HG03575 (cell line): ENCODE data around the gene TENM3.

Experiments used
- ATAC-seq: cut with Tn5 transposase; IDR thresholded peaks from one replicate; pipeline ENCODE4 v1.9.1; 2021; ENCODE audit not compliant: unreplicated experiment, insufficient number of reproducible peaks, low FRiP score; ENCODE audit errors: extremely low read depth

The TENM3 gene

DNA sequence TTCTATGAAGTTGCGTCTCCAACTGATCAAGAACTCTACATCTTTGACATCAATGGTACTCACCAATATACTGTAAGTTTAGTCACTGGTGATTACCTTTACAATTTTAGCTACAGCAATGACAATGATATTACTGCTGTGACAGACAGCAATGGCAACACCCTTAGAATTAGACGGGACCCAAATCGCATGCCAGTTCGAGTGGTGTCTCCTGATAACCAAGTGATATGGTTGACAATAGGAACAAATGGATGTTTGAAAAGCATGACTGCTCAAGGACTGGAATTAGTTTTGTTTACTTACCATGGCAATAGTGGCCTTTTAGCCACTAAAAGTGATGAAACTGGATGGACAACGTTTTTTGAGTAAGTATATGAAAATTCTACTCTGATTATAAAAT lies 511.7 kb downstream of the TENM3 start:
- ATAC-seq = no peak

DNA sequence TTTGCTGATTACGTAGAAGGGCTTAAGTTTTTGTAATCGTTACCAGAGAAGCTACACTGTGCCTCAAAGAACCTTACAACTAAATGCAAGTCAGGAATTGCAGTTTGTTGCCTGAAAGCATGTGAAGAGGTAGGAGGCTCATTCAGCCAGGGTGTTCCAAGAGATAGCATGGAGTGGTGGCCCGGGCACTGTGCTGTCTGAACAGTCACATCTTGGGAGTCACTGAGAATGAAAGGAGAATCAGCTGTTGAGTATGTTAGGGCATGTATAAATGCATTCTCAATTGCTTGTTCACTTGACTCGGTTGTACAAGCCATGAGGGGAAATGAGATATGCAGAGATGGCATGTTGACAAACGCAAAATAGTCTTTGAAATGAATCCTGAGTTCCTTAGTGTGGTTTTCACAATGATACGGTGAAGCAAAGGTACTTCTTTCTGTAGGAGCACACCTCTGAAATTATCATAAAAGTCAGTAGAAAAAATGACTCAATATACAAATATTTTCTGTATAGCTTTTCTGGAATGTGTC lies 513.0 kb downstream of the TENM3 start:
- no peak for ATAC-seq

DNA sequence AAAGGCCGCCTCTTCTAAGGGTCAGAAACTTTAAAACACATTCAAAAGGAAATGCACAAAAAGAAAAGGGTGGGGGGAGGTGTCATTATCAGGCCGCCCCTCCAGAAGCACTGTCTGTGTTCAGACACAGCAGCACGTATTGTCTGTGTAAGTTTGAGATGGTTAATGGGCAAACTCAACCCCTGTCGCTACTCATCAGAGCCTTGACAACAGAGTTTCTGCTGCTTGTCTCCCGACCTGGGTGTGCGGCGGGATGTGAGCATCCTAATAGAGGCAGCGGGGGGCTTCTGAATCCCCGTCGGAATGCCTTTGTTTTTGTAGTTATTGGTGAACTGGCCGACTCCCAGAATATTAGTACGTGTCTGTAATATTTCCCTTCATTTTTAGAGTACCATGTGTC lies 515.1 kb downstream of the TENM3 start:
- ATAC-seq = no peak

DNA sequence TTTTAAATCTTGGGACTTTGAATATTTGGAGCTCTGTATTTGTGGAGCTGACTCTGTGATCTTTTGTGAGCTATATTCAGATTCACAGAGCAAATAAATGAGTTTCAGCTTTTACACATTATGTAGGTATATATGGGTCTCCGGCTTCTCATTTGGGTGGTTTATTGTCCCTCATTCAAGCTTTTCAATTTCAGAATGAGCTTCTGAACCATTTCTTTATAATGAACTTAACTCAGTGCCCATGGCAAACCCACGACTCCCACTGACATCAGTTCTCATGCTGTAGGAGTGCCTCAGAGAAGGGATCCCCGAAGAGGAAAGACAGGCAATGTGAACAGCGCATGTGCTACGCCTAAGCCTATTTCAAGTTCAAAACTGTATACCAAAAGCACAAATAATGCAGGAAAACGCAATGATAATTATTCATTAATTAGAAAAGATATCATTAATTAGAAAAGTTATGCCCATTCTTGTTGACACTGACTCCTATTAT lies 517.4 kb downstream of the TENM3 start:
- ATAC-seq = no peak

DNA sequence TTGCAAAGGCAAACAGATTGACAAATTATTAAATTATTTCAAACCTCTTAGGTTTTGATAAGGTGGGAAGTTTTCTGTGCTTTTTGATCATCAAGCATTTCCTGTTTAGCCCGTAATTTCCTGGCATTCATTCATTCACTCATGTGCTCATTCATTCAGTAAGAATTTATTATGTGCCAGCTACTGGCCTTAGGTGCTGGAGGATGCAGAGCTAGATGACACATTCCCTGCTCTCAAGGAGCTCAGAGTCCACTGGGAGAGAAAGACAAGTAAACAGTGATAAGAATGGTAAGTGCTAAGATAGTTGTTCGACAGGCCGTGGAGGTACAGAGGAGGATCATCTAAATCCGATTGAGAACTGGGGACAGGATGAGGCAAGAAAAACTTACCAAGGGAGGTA lies 520.9 kb downstream of the TENM3 start:
- ATAC-seq = no peak

DNA sequence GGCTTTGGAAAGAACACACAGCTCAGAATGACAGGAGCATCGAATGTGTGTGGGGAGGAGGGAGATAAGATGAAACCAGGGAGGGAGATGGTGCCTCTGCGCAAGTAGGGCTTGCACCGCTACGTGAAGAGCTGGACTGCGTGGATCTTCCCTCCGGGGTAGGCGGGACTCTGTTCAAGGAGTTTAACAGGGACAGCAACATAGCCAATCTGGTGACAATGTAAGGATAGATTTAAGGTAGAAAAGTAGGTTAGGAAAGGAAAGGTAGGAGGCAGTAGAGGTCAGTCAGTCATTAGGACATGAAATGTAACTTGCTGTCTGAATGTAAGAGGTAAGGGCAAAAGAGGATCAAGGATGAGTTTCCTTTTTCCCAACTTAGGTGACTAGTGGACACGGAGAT lies 521.4 kb downstream of the TENM3 start:
- no peak for ATAC-seq

DNA sequence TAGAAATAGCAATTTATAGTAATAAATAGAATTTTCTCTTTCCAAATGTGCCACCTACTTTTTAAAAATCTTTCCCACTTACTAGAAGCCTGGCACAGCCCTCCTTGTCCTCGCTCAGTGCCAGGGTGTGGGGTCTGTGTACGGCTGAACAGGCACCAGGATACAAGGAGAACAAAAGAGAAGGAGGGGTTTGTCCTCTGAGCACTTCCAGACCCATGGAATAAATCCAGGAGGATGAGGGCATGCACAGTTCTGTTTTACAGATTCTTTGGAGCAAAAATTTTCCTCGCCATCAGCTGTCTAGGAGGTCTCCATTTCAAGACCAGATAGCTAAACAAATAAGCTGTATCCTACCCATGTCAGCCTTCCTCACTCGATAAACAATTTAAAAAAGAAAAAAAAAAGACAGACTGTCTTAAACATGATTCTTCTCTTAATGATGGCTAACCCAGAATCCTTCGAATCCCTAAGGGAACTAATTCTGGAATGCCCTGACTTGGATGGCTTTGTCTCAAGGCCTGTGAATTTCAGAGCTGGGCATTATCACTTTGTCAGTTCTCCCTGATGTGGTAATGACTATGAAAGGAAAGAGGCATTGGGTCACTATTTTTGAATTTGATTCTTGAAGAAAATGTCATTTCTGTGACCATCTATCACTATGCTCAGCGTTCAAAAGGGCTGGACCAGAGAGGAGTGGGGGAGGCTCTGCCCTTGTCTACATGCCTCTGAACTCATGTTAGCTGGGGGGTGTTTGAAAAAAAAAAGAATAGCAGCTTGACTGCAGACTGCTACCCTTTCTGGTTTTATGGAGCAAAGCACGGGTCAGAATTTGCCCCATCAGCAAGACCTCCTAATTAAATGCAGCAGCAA lies 523.0 kb downstream of the TENM3 start:
- ATAC-seq = no peak

DNA sequence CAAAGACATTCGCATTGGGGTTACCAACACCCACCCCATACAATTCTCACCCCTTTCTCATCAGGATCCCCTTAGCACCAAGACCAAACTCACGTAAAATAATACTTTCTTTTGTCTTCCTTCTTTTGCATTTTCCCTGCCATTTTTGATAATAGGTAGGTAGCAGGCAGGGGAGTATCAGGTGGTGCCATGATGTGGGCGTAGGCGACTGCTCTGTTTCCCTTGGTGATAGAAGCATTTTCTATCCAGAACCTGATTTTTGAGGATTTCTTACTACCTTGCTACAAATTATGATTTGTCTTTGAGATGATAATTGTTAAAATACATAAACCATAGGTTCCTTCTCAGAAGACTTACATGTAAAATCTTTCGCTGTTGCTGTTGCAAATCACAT lies 523.7 kb downstream of the TENM3 start:
- no peak for ATAC-seq

DNA sequence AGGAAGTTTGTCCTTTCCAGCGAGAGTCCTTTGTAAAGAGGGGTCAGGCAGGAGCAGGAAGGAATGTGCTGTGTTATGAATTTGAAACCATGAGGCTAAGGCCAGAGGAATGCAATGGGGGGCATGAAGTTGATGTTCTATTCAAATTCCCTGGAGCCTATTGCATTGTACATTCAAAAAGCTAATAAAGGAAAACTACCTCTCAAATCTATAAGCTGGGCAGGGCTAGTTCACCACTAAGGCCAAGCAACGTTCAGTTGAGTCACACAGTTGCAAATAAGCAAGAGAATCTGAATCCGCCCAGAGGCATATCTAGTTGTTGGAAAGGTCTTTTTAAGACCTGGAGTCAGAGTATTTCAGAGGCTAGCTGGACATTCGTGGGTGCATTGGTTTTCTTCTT lies 525.6 kb downstream of the TENM3 start:
- ATAC-seq = no peak

DNA sequence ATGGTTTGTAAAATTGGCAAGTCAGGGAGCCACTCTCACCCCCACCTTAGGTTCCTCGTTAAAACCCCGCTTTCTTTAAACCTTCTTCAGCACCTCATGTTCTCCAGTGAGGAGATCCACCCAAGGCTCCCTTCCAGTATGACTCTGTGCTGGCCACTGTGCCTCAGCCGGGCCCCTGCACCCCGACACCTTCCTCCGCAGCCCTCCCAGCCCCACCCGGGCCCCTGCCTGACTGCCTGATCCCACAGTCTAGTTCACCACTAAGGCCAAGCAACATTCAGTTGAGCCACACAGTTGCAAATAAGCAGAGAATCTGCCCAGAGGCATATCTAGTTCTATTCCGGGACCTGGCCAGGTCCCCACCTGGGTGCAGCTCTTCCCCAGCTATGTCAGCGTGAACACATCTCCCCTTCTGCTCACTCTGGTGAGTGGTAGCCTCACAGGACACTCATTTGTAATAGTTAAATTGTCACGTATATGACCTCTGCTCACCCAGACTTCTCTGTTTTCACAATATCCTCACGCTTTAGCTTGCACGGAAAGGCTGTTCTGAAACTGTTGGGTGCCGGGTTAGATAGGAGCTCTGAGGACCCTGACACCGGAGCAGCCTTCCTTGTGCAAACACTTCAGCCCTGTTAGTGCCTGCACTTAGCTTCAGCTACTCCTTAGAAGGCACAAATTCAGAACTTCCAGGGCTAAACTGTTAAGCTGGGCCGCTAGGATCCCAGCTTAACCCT lies 527.2 kb downstream of the TENM3 start:
- ATAC-seq = no peak

DNA sequence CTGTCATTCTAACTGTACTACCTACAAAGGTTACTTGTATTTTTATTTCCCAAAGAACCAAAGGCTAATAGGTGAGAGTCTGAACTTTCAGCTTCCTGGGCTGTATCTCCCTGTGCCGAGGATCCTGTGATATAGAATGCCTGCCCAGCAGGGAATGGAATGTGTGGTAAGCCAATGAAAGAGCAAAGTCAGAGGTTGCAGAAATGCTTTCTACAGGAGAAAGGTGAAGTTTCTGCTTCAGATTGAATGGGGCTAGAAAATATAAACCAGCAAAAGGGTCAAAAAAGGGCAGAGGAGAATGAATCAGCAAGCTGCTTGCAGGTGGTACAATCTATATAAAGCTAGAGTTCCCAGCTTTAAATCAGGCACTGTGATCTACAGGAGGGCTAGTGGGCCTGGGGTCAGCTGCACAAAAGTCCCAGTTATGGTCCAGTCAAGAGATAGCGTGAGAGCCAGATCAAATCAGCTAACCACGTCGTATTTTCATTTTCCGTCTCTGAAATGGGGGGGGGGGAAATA lies 527.9 kb downstream of the TENM3 start:
- no peak for ATAC-seq

DNA sequence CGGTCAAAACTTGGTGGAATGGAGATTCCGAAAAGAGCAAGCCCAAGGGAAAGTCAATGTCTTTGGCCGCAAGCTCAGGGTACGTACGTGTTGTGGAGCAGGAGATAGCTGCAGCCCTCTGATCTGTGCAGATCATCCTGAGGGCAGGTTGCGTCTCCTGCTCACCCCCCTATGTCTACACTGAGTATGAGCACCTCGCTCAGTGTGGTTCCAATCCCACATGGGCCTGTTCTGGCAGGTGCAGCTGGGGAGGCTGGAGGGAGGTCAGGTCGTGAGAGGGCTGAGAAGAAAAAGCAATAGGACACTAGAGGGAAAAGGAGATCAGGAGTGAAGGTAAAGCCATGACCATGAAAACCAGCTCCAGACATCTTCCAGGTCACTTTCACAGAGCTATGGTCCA lies 531.9 kb downstream of the TENM3 start:
- no peak for ATAC-seq

DNA sequence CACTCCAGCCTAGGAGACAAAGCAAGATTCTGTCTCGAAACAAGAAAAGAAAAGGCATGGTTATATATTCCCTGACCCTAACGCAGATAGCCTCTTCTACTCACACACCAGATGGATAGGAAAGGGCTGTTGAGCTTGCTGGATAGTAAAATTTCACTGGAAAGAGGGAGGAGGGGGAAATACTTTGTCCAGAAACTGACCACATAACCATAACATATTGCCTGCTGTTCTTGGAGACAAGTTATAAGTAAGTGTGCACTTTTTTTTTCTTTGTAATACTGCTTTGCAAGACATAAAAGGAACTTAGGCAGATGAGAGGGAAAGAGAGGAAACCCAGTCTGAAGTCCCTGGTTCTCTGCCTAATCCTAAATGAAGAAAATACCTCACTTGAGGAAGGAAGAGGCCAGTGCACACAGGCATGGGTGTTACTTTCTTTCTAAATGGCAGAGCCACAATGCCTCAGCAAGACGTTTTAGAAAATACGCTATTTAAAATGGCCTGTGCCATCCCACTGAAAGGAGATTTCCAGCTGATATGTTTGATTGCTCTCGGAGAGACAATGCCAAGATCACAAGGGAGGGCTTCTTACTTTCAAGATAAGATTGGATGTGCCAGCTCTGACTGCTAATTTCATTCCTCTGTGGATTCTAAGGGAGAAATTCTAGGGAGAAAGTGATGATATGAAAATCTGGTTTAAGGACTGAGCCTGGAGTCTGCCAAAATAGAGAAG lies 533.3 kb downstream of the TENM3 start:
- no peak for ATAC-seq

DNA sequence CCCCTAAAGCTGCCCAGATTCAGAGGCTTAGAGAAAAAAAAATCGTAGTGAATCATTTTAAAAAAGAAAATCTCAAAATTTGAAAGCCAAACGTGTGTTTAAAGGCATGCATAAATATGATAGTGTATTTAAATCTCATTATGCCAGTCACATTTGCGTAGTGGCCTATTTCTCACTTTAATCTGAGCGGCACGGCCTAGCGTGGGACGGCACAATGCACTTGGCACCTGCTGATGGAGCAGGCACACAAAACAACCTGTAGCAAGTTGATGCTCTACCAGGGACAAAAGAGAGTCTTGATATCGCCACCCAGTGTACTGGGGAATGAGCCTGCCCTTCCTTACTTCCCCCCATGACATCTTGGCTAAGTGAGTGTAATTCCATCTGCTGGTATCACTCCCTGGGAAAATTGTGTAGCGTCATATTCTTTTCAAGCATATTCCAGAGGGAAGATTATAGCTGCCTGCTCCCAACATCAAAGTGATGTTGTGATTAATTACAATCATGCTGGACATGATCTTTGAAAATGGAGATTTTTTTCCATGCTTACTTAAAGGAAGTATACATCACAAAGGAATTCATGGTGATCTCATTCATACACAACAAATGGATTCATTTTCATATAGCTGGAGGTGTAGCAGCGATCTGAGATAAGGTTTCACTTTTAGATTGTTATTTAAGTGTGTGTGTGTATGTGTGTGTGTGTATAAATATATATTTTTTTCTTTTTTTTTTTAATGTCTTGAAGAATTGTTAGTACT lies 535.2 kb downstream of the TENM3 start:
- no peak for ATAC-seq

DNA sequence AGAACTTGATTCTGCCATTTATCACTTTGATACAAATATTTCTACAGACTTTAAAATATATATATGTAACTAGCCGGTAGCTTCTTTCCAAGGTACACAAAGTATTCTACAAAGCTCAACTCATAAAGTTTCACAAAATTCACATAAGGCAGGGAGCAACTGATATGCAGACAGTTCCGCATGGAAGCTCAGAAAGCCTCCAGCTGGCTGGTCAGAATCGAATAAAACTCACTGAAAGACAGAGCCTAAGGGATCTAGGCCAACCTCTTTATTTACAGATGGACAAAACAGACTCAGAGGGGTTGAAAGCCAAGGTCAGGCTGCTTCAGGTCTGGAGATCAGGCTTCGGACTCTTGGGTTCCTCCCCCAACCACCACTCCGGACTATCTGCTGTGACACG lies 543.8 kb downstream of the TENM3 start:
- ATAC-seq = no peak

DNA sequence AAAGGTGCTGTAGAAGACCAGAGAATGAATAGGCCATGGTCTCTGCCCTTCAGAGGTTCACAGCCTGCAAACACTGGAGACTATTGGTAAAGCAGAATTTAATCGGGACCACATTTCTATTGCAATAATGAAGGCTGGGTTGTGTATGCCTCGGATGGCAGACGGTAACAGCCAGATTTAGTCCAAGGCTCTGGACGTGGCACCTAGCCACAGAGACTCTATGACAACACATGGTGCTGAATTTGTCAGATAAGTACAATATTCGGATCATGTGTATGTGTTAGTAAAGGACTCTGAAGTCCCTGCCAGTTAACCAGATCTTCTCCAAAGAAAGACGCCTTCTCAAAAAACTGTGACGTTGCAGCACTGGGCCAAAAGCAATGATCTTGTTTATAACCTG lies 545.0 kb downstream of the TENM3 start:
- no peak for ATAC-seq

DNA sequence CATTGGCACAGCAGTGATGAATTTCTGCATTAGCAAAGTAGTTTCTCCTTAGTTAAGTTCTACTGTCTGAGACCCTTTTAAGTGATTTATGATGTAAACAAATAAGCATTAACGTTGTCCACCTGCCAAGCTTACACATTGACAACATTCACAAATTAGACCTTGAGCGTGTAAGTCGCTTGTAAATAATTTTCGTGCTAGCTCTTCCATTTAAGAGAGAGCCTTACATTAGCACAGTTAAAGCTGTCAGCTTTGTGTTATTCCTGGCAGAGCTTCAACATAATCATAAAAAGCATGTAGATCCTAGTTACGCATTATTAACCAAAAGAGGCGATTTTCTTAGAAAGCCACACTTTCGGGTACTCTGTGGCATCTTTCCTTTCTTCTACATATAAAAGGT lies 546.3 kb downstream of the TENM3 start:
- ATAC-seq = no peak

DNA sequence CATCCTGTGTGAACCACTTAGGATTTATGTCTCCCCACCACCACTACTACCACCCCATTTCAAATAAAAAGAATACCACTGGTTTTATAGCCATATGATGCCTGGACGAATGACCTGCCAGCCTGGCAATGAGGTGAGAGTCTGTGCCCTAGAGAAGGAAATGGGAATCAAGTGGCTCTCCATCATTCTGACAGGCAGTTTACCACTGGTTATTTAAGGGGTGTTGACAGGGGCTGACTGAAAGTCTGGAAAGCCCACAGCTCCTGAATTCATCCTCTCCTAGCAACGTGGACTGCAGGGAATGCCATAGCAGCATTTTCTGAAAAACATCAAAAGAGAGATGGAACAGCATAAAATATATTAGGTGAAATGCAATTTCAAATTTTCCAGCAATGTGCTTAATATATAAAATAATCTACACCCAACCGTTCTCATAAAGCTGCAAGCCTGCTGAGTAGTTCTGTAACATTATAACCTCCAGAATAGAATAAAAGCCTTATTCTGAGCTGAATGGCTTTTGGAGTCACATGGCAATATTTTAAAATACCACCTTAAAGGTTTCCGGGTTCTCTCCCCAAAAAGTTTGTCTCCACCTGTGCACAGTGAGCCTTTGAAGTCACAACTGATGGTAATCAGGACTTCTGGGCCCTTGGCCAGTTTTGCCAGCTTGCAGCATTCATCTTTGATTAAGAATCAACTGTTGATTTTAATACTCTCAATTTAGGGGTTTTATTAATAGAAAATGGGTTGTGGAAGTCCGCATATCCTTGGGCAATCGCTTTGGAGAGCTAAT lies 552.4 kb downstream of the TENM3 start:
- ATAC-seq = no peak
